ENCODE results near the gene CACNB4.
A peak's percentile ranks its signal among the peaks of the same experiment; 100 is the strongest.
"Not testable (repeated sequence)": the region's sequence is repeated elsewhere in the genome, so short reads cannot be mapped to it uniquely, and the experiment has no call there.

The CACNB4 gene

GRCh38 chr2:152033011-152033925 is 65.6 kb downstream of the CACNB4 start:
- no peak overlapping the region for H3K4me3 ChIP-seq (ENCODE audit: low read depth, low read length)
- TF ChIP-seq, protein P1, sequence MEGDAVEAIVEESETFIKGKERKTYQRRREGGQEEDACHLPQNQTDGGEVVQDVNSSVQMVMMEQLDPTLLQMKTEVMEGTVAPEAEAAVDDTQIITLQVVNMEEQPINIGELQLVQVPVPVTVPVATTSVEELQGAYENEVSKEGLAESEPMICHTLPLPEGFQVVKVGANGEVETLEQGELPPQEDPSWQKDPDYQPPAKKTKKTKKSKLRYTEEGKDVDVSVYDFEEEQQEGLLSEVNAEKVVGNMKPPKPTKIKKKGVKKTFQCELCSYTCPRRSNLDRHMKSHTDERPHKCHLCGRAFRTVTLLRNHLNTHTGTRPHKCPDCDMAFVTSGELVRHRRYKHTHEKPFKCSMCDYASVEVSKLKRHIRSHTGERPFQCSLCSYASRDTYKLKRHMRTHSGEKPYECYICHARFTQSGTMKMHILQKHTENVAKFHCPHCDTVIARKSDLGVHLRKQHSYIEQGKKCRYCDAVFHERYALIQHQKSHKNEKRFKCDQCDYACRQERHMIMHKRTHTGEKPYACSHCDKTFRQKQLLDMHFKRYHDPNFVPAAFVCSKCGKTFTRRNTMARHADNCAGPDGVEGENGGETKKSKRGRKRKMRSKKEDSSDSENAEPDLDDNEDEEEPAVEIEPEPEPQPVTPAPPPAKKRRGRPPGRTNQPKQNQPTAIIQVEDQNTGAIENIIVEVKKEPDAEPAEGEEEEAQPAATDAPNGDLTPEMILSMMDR (IDR thresholded peaks at IDR 0.05; ENCODE audit: borderline replicate concordance, insufficient read depth, low read depth, low read length): no peak

DNA sequence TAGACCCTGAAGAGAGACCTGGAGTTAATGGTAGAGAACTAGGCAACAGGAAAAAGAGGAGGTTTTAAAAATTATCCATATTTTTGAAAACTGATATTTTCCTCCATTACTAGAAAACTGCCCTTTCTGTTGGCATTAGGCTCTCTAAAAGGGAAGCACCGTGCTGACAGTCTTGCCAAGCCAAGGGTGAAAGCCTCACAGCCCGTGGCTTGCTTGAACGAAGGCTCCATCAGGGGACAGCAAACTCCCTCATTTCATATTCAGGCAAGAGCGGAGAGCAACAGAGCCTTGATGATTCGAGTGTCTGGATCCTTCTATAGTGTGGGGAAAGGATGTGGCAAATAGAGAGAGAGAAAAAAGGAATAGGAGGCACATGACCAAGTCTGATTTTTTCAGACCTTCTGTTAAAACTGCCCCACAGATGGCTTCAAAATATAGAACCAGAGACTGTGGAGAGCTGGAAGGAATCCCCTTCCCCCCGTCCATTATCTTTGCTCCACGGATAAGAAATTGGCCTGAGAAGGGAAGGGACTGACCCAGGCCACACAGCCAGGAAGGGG is 67.0 kb downstream of the CACNB4 start:
- H3K4me3 ChIP-seq (ENCODE audit: low read depth, low read length): no peak overlapping the region
- TF ChIP-seq, protein P1 (IDR thresholded peaks at IDR 0.05; ENCODE audit: borderline replicate concordance, insufficient read depth, low read depth, low read length): no peak

- not testable (repeated sequence) for H3K4me3 ChIP-seq (ENCODE audit: low read depth, low read length)
Measured at GRCh38 chr2:152030596-152031328, 68.1 kb downstream of the CACNB4 start.

GRCh38 chr2:152028182-152028862 is 70.5 kb downstream of the CACNB4 start:
- no peak overlapping the region for H3K4me3 ChIP-seq (ENCODE audit: low read depth, low read length)
- TF ChIP-seq, protein P1 (IDR thresholded peaks at IDR 0.05; ENCODE audit: borderline replicate concordance, insufficient read depth, low read depth, low read length): no peak

DNA sequence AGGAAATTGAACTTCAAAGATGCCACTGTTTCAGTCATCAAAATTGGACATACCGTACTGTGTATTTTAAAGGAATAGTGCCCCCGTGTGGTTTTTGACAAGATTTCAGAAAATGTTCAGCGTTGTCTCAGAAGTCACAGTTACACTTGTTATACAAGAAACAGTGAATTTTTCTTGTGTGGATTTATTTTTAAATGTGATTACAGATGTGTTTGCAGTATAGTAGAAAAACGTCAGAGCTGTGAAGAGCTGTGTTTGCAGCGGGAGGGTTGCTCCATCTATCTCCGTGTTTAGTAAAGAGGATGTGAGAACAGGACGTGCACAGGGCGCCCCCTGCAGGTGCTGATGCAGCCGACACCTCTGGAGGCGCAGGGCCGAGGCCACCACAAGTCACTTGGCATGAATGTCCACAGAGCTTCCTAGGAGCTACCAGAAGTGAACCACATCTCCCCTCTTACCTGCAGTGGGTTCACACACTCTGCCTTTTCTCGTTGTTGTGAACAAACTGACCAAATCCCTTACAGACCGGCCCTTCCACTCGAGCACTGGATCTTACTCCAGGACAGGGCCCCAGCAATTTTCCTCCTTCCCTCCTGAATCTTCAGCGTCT is 73.1 kb downstream of the CACNB4 start:
- TF ChIP-seq, protein P1 (IDR thresholded peaks at IDR 0.05; ENCODE audit: borderline replicate concordance, insufficient read depth, low read depth, low read length): peak; percentile 97

GRCh38 chr2:152024477-152024876 is 74.4 kb downstream of the CACNB4 start:
- TF ChIP-seq, protein P1 (IDR thresholded peaks at IDR 0.05; ENCODE audit: borderline replicate concordance, insufficient read depth, low read depth, low read length): no peak
- no peak overlapping the region for H3K4me3 ChIP-seq (ENCODE audit: low read depth, low read length)

More for the DNA sequence above, 73.1 kb downstream of the CACNB4 start:
- no peak overlapping the region for H3K4me3 ChIP-seq (ENCODE audit: low read depth, low read length)
